Measurements from ENCODE around the gene C20orf202.
A peak's percentile ranks its signal among the peaks of the same experiment; 100 is the strongest.

C20orf202 gene

DNA sequence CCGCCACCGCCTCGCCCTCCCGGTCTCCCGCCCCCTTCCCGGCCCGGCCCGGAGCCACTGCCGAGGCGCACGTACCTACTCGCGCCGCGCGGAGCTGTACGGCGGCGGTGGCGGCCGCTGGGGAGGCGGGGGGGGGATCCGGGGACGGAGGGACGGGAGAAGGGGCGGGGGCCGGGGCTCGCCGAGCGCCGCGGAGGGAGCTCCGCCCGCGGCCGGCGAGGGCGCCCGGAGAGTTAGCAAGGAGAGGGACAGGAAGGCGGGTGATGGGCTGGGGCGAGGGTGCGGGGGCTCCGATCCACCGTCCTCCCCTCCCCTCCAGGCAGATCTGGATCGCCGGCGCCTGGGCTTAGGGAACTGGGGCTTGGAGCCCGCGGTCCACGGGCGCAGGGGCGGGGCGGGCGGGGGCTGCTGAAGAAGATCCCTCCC is 17.9 kb upstream of the C20orf202 start:
- WGBS (ENCODE audit: extremely low coverage, insufficient coverage, low lambda C conversion rate): no CpG with 5 or more reads among the region's 54 CpGs
- H3K27ac ChIP-seq (ENCODE audit: low read depth, low read length): no peak overlapping the region
- H3K4me2 ChIP-seq (ENCODE audit: low read length): peak overlapping the region; percentile 35
- no peak overlapping the region for H4K5ac ChIP-seq (ENCODE audit: low read length)
- peaks cover 11% of the 10 kb centered on the region for H3K4me1 ChIP-seq (ENCODE audit: control insufficient read depth, low read depth, low read length)
- no peak overlapping the region for H2BK5ac ChIP-seq (ENCODE audit: low read length)
- no peak overlapping the region for H2BK120ac ChIP-seq (ENCODE audit: low read depth, low read length)
- peak overlapping the region; percentile 30 for H3K4me3 ChIP-seq (ENCODE audit: low read length)
- no peaks in the 10 kb centered on the region for H3K79me1 ChIP-seq (ENCODE audit: low read length)
- H2AK5ac ChIP-seq (ENCODE audit: low read length): no peak overlapping the region
- no peaks in the 10 kb centered on the region for H3K79me2 ChIP-seq (ENCODE audit: control insufficient read depth, insufficient read depth, low read length)
- H3K27me3 ChIP-seq (ENCODE audit: insufficient read depth, low read length, poor library complexity): peaks cover 10% of the 10 kb centered on the region
- H2BK15ac ChIP-seq (replicated peaks; ENCODE audit: low read depth): no peak overlapping the region
- peak overlapping the region; percentile 44 for H3K18ac ChIP-seq (ENCODE audit: low read length)
- no peaks in the 10 kb centered on the region for H3K36me3 ChIP-seq (ENCODE audit: control insufficient read depth, insufficient read depth, low read length)
- H3K23ac ChIP-seq (ENCODE audit: low read length): no peak overlapping the region
- no peak overlapping the region for H4K8ac ChIP-seq (ENCODE audit: low read depth, low read length)
- H3K56ac ChIP-seq (ENCODE audit: low read length): peak overlapping the region; percentile 86
- H3K9ac ChIP-seq (ENCODE audit: low read length): peak overlapping the region; percentile 59
- no peak overlapping the region for H3K4ac ChIP-seq (ENCODE audit: low read depth, low read length)
- DNase-seq: peak; percentile 47

- no peak overlapping the region for H4K8ac ChIP-seq (ENCODE audit: low read depth, low read length)
- no peak overlapping the region for H3K4ac ChIP-seq (ENCODE audit: low read depth, low read length)
- H2BK120ac ChIP-seq (ENCODE audit: low read depth, low read length): no peak overlapping the region
- H3K23ac ChIP-seq (ENCODE audit: low read length): no peak overlapping the region
- H2AK5ac ChIP-seq (ENCODE audit: low read length): no peak overlapping the region
- H3K4me1 ChIP-seq (ENCODE audit: control insufficient read depth, low read depth, low read length): peaks cover 11% of the 10 kb centered on the region
- peak overlapping the region; percentile 37 for H4K5ac ChIP-seq (ENCODE audit: low read length)
- peak overlapping the region; percentile 27 for H3K9ac ChIP-seq (ENCODE audit: low read length)
- no peaks in the 10 kb centered on the region for H3K79me2 ChIP-seq (ENCODE audit: control insufficient read depth, insufficient read depth, low read length)
- H2BK5ac ChIP-seq (ENCODE audit: low read length): peak overlapping the region; percentile 52
- H3K18ac ChIP-seq (ENCODE audit: low read length): no peak overlapping the region
- H3K79me1 ChIP-seq (ENCODE audit: low read length): no peaks in the 10 kb centered on the region
- no peak overlapping the region for H3K27ac ChIP-seq (ENCODE audit: low read depth, low read length)
- H2BK15ac ChIP-seq (replicated peaks; ENCODE audit: low read depth): no peak overlapping the region
- peak overlapping the region; percentile 74 for H3K56ac ChIP-seq (ENCODE audit: low read length)
- WGBS (ENCODE audit: extremely low coverage, insufficient coverage, low lambda C conversion rate): no CpG with 5 or more reads among the region's 20 CpGs
- peaks cover 10% of the 10 kb centered on the region for H3K27me3 ChIP-seq (ENCODE audit: insufficient read depth, low read length, poor library complexity)
- no peak overlapping the region for H3K4me3 ChIP-seq (ENCODE audit: low read length)
- H3K36me3 ChIP-seq (ENCODE audit: control insufficient read depth, insufficient read depth, low read length): no peaks in the 10 kb centered on the region
- H3K4me2 ChIP-seq (ENCODE audit: low read length): no peak overlapping the region
- peak; percentile 82 for DNase-seq
These were observed 17.4 kb upstream of the C20orf202 start for GRCh38 chr20:1185790-1186334.

DNA sequence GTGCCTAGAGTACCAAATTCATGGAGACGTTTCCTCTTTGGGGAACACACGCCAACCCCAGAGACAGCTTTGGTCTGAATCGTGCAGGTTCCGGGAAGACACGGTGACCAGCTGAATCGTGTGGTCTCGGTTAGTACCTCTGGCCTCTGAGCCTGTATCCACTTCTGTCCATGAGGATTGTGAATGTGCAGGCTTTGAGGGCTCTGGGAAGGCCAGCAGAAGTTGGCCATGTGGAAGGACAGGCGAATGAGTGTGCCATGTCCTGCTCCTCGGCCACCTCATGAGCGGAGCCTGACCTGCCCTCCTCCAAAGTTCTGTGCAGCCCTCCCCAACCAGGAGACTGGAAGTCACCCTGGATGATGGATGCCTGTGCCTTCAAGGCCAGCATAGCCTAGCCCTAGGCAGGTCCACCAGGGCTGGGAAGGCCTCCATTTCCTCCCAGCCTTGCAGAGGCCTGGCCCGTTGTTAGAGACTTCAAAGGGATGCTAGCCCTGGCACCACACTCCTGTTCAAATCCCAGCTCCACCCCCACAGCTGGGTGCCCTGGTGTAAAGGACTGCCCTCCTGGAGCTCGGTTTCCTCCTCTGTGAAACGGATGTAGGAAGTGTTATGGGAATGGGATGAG is 16.8 kb upstream of the C20orf202 start:
- Histone ChIP-seq H3K79me1 (ENCODE audit: low read length) (no peaks in the 10 kb centered on the region), H3K36me3 (ENCODE audit: control insufficient read depth, insufficient read depth, low read length) (no peaks in the 10 kb centered on the region), H3K4me2 (ENCODE audit: low read length) (no peak overlapping the region), H3K23ac (ENCODE audit: low read length) (no peak overlapping the region), H3K27me3 (ENCODE audit: insufficient read depth, low read length, poor library complexity) (peaks cover 10% of the 10 kb centered on the region), H2AK5ac (ENCODE audit: low read length) (peak overlapping the region; percentile 34), H4K8ac (ENCODE audit: low read depth, low read length) (no peak overlapping the region), H3K9ac (ENCODE audit: low read length) (peak overlapping the region; percentile 27), H3K4me1 (ENCODE audit: control insufficient read depth, low read depth, low read length) (peaks cover 11% of the 10 kb centered on the region), H3K27ac (ENCODE audit: low read depth, low read length) (no peak overlapping the region), H2BK120ac (ENCODE audit: low read depth, low read length) (no peak overlapping the region), H2BK5ac (ENCODE audit: low read length) (peak overlapping the region; percentile 52), H2BK15ac (replicated peaks; ENCODE audit: low read depth) (no peak overlapping the region), H3K4ac (ENCODE audit: low read depth, low read length) (no peak overlapping the region), H3K79me2 (ENCODE audit: control insufficient read depth, insufficient read depth, low read length) (no peaks in the 10 kb centered on the region), H3K4me3 (ENCODE audit: low read length) (no peak overlapping the region), H3K18ac (ENCODE audit: low read length) (no peak overlapping the region), H3K56ac (ENCODE audit: low read length) (peak overlapping the region; percentile 74), H4K5ac (ENCODE audit: low read length) (peak overlapping the region; percentile 37)
- peak; percentile 87 for DNase-seq
- no CpG with 5 or more reads among the region's 13 CpGs for WGBS (ENCODE audit: extremely low coverage, insufficient coverage, low lambda C conversion rate)

DNA sequence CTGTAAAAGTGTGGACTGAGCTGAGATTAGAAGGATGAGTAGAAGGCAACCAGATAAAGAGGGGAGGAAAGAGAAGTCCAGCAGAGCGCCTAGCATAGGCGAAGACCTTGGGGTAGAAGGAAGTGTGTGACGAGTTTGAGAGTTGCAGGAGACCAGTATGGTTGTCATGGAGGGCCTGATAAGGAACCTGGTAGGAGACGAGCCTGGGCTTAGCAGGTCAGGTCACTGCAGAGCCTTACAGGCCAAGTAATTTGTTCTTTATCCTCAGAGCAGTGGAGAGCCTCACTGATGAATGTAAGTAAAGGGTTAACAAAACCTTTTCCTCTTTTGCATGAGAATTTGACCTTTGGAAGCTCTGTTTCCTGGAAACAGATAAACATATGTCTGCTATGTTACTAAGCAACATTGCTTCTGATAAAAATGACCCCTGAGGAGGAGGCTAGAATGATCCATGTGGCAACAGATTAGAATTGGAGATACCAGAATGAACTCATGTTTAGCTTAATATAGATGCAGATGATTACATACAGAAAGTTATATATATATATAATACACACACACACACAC is 15.6 kb upstream of the C20orf202 start:
- H3K4me2 ChIP-seq (ENCODE audit: low read length): no peak overlapping the region
- peaks cover 10% of the 10 kb centered on the region for H3K27me3 ChIP-seq (ENCODE audit: insufficient read depth, low read length, poor library complexity)
- no peak overlapping the region for H4K8ac ChIP-seq (ENCODE audit: low read depth, low read length)
- H3K79me2 ChIP-seq (ENCODE audit: control insufficient read depth, insufficient read depth, low read length): no peaks in the 10 kb centered on the region
- H3K4me3 ChIP-seq (ENCODE audit: low read length): no peak overlapping the region
- H3K56ac ChIP-seq (ENCODE audit: low read length): peak overlapping the region; percentile 43
- no peak overlapping the region for H2BK5ac ChIP-seq (ENCODE audit: low read length)
- WGBS (ENCODE audit: extremely low coverage, insufficient coverage, low lambda C conversion rate): no CpG with 5 or more reads among the region's 4 CpGs
- peak overlapping the region; percentile 1 for H3K27ac ChIP-seq (ENCODE audit: low read depth, low read length)
- no peak overlapping the region for H3K9ac ChIP-seq (ENCODE audit: low read length)
- no peak overlapping the region for H2BK120ac ChIP-seq (ENCODE audit: low read depth, low read length)
- DNase-seq: peak; percentile 92
- no peaks in the 10 kb centered on the region for H3K36me3 ChIP-seq (ENCODE audit: control insufficient read depth, insufficient read depth, low read length)
- H3K4me1 ChIP-seq (ENCODE audit: control insufficient read depth, low read depth, low read length): peaks cover 11% of the 10 kb centered on the region
- no peak overlapping the region for H3K18ac ChIP-seq (ENCODE audit: low read length)
- no peak overlapping the region for H2BK15ac ChIP-seq (replicated peaks; ENCODE audit: low read depth)
- H2AK5ac ChIP-seq (ENCODE audit: low read length): no peak overlapping the region
- H4K5ac ChIP-seq (ENCODE audit: low read length): no peak overlapping the region
- H3K4ac ChIP-seq (ENCODE audit: low read depth, low read length): no peak overlapping the region
- no peak overlapping the region for H3K23ac ChIP-seq (ENCODE audit: low read length)
- H3K79me1 ChIP-seq (ENCODE audit: low read length): no peaks in the 10 kb centered on the region

- H2BK120ac ChIP-seq (ENCODE audit: low read depth, low read length): no peak overlapping the region
- H3K27ac ChIP-seq (ENCODE audit: low read depth, low read length): no peak overlapping the region
- no peak overlapping the region for H2AK5ac ChIP-seq (ENCODE audit: low read length)
- no peak overlapping the region for H2BK15ac ChIP-seq (replicated peaks; ENCODE audit: low read depth)
- H3K4me3 ChIP-seq (ENCODE audit: low read length): no peak overlapping the region
- peaks cover 11% of the 10 kb centered on the region for H3K4me1 ChIP-seq (ENCODE audit: control insufficient read depth, low read depth, low read length)
- H3K27me3 ChIP-seq (ENCODE audit: insufficient read depth, low read length, poor library complexity): peaks cover 10% of the 10 kb centered on the region
- no peak overlapping the region for H3K18ac ChIP-seq (ENCODE audit: low read length)
- H4K8ac ChIP-seq (ENCODE audit: low read depth, low read length): no peak overlapping the region
- no peak overlapping the region for H3K4ac ChIP-seq (ENCODE audit: low read depth, low read length)
- H3K9ac ChIP-seq (ENCODE audit: low read length): no peak overlapping the region
- no peak overlapping the region for H4K5ac ChIP-seq (ENCODE audit: low read length)
- no peak for DNase-seq
- H3K79me2 ChIP-seq (ENCODE audit: control insufficient read depth, insufficient read depth, low read length): no peaks in the 10 kb centered on the region
- H3K56ac ChIP-seq (ENCODE audit: low read length): peak overlapping the region; percentile 11
- no peak overlapping the region for H3K4me2 ChIP-seq (ENCODE audit: low read length)
- H3K23ac ChIP-seq (ENCODE audit: low read length): no peak overlapping the region
- no peaks in the 10 kb centered on the region for H3K79me1 ChIP-seq (ENCODE audit: low read length)
- WGBS (ENCODE audit: extremely low coverage, insufficient coverage, low lambda C conversion rate): 100% methylated on average over 1 of the region's 1 CpG
- no peaks in the 10 kb centered on the region for H3K36me3 ChIP-seq (ENCODE audit: control insufficient read depth, insufficient read depth, low read length)
- H2BK5ac ChIP-seq (ENCODE audit: low read length): no peak overlapping the region
These were observed 14.9 kb upstream of the C20orf202 start for GRCh38 chr20:1188347-1188746.
